GM19452 (cell line): ENCODE data around the gene PRKAA1.
A peak's percentile ranks its signal among the peaks of the same experiment; 100 is the strongest.

Source experiments
- ATAC-seq: cut with Tn5 transposase; IDR thresholded peaks from one replicate; pipeline ENCODE4 v1.9.1; 2021; ENCODE audit not compliant: unreplicated experiment

The PRKAA1 gene

GRCh38 chr5:40781843-40782409 lies 16.2 kb downstream of the PRKAA1 start:
- ATAC-seq: no peak

- no peak for ATAC-seq
Observed at GRCh38 chr5:40780858-40781257, 17.3 kb downstream of the PRKAA1 start.

GRCh38 chr5:40780199-40780598 lies 18.0 kb downstream of the PRKAA1 start:
- no peak for ATAC-seq

- no peak for ATAC-seq
Observed at GRCh38 chr5:40779561-40779960, 18.6 kb downstream of the PRKAA1 start.

- no peak for ATAC-seq
Observed at GRCh38 chr5:40778133-40778532, 20.0 kb downstream of the PRKAA1 start.

- no peak for ATAC-seq
Observed at GRCh38 chr5:40776658-40776977, 21.6 kb downstream of the PRKAA1 start.

- no peak for ATAC-seq
Observed at GRCh38 chr5:40775846-40776657, 22.1 kb downstream of the PRKAA1 start.

GRCh38 chr5:40775085-40775845 lies 22.9 kb downstream of the PRKAA1 start:
- ATAC-seq: no peak

GRCh38 chr5:40774623-40775022 lies 23.6 kb downstream of the PRKAA1 start:
- ATAC-seq: no peak

- no peak for ATAC-seq
Observed at GRCh38 chr5:40770764-40771163, 27.4 kb downstream of the PRKAA1 start.

- ATAC-seq: no peak
Observed at GRCh38 chr5:40762705-40763104, 35.5 kb downstream of the PRKAA1 start.

GRCh38 chr5:40757400-40757799 lies 40.8 kb downstream of the PRKAA1 start:
- ATAC-seq: no peak

- ATAC-seq: peak; percentile 91
Observed at GRCh38 chr5:40755407-40756365, 42.5 kb downstream of the PRKAA1 start, which contains the start of gene TTC33. TTC33 (minus strand) TSS chr5:40755961; CDS start chr5:40747018, 8,943 bp downstream.

- ATAC-seq: peak; percentile 74
Observed at GRCh38 chr5:40755093-40755406, 43.1 kb downstream of the PRKAA1 start.

GRCh38 chr5:40754381-40755092 lies 43.6 kb downstream of the PRKAA1 start:
- ATAC-seq: peak; percentile 17

- ATAC-seq: no peak
Observed at GRCh38 chr5:40746703-40747102, 51.5 kb downstream of the PRKAA1 start.

GRCh38 chr5:40743771-40744170 lies 54.4 kb downstream of the PRKAA1 start:
- ATAC-seq: no peak

- no peak for ATAC-seq
Observed at GRCh38 chr5:40738502-40738901, 59.7 kb downstream of the PRKAA1 start.

GRCh38 chr5:40736103-40736875 lies 61.9 kb downstream of the PRKAA1 start:
- peak; percentile 83 for ATAC-seq

GRCh38 chr5:40735609-40736008 lies 62.6 kb downstream of the PRKAA1 start:
- ATAC-seq: no peak
